Cardiac septum (tissue), 1 donor: ENCODE results near the gene CRELD2. TPM values are rescaled to one million over a fixed set of nuclear protein-coding genes. Genes with fewer than 3 reads are reported as not detected.

ENCODE experiments used
- DNase-seq: peaks from one replicate; pipeline ENCODE4 v3.0.0-alpha.2; 2020; ENCODE audit warnings: low spot score
- intact Hi-C: fragments of 100-400 bp; cut with DNase I; formaldehyde crosslinking; loops from one replicate; pipeline ENCODE4 v1.14.0; 2022
- total RNA-seq: library from RNA; stranded (reverse); fragmentation: NEBNext Ultra II Directional; extraction: Animal tissue kit (Norgen Biotek cat#: 25700); gene quantifications from one replicate; pipeline ENCODE4 v1.2.1, GENCODE V29; 2021
- donor health status: DM: no; HTN: no; CAD: no.

The CRELD2 gene
- total RNA-seq, 1 donor from 2014 or later = 32.9 TPM

GRCh38 chr22:49962012-49962750, 43.7 kb downstream of the CRELD2 start:
- peak; percentile 95 for DNase-seq
- intact Hi-C loops = loop anchor here (10.0 kb wide), 1 partner anchor 243 kb away; the partner anchor contains the start of gene SELENOO

- peak; percentile 76 for DNase-seq
Measured at GRCh38 chr22:49962751-49963646, 44.6 kb downstream of the CRELD2 start.

GRCh38 chr22:49963647-49964026, 45.2 kb downstream of the CRELD2 start:
- intact Hi-C loops = loop anchor here (10.0 kb wide), 1 partner anchor 241 kb away; the partner anchor contains the start of gene SELENOO
- peak; percentile 22 for DNase-seq

More at GRCh38 chr22:49962751-49963646, 44.6 kb downstream of the CRELD2 start:
- intact Hi-C loops = loop anchor here (10.0 kb wide), 1 partner anchor 242 kb away; the partner anchor contains the start of gene SELENOO

- intact Hi-C loops = loop anchor here (10.0 kb wide), 1 partner anchor 240 kb away; the partner anchor contains the start of gene SELENOO
- peak; percentile 72 for DNase-seq
Measured at GRCh38 chr22:49964136-49965090, 46.0 kb downstream of the CRELD2 start.

- intact Hi-C loops = loop anchor here (10.0 kb wide), 1 partner anchor 239 kb away; the partner anchor contains the start of gene SELENOO
- peak; percentile 66 for DNase-seq
Measured at GRCh38 chr22:49965091-49966040, 46.9 kb downstream of the CRELD2 start.

- peak; percentile 77 for DNase-seq
- intact Hi-C loops = loop anchor here (10.0 kb wide), 1 partner anchor 239 kb away; the partner anchor contains the start of gene SELENOO
Measured at GRCh38 chr22:49966041-49966773, 47.8 kb downstream of the CRELD2 start.

- intact Hi-C loops = loop anchor here (10.0 kb wide), 1 partner anchor 238 kb away; the partner anchor contains the start of gene SELENOO
- peak; percentile 87 for DNase-seq
Measured at GRCh38 chr22:49966774-49967705, 48.6 kb downstream of the CRELD2 start.

- intact Hi-C loops = loop anchor here (10.0 kb wide), 1 partner anchor 237 kb away; the partner anchor contains the start of gene SELENOO
- peak; percentile 81 for DNase-seq
Measured at GRCh38 chr22:49967706-49968208, 49.3 kb downstream of the CRELD2 start.

GRCh38 chr22:49968313-49968830, 49.9 kb downstream of the CRELD2 start:
- intact Hi-C loops = loop anchor here (10.0 kb wide), 1 partner anchor 236 kb away; the partner anchor contains the start of gene SELENOO
- DNase-seq = peak; percentile 56

GRCh38 chr22:49968831-49969661, 50.6 kb downstream of the CRELD2 start:
- DNase-seq = peak; percentile 67
- intact Hi-C loops = loop anchor here (10.0 kb wide), 1 partner anchor 236 kb away; the partner anchor contains the start of gene SELENOO

- DNase-seq = peak; percentile 70
- intact Hi-C loops = loop anchor here (2.0 to 10.0 kb wide), 2 partner anchors 33 to 235 kb away; partner anchors contain the start of gene SELENOO
Measured at GRCh38 chr22:49969751-49970527, 51.5 kb downstream of the CRELD2 start.

GRCh38 chr22:49970528-49971231, 52.2 kb downstream of the CRELD2 start:
- intact Hi-C loops = loop anchor here (2.0 kb wide), 1 partner anchor 34 kb away; no protein-coding TSS in a partner anchor
- peak; percentile 97 for DNase-seq
